CD4-positive, alpha-beta T cell treated with Interleukin-21 for 1 hour (primary cell): ENCODE results near the gene ONECUT1.
"Not testable (repeated sequence)": the region's sequence is repeated elsewhere in the genome, so short reads cannot be mapped to it uniquely, and the experiment has no call there.

ENCODE experiments used
- DNase-seq: peaks from one replicate; pipeline ENCODE4 v3.0.0-alpha.2; 2020

ONECUT1 gene

DNA sequence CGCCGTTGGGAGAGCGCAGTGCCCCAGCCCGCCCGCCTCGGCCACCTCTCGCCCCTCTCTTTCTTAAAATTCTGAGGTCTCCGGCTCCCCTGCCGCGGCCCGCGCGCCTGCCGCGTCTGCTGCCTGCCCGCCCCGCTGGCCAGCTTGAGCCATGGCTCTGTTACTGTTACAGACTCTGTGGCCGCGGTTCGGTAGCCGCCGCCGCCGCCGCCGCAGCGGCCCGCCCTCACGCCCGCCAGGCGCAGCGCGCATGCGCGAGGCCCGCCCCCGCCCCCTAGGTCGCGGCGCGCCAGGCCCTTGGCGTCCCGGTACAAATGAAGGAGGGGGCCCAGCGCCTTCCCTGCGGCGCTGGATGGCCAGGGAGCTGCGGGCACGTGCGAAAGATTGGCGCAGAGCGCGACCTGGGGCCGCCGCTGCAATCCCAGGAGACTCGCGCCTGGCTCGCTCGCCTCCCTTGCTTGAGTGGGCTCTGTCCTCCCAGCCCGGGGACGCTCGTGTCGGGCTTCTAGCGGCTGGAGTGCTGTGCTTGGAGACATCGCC is at the start of gene ONECUT1:
TSS of gene ONECUT1 (minus strand) at position 168 of the 540 bp plus-strand sequence. CDS start 452 bp downstream, outside the sequence.
- DNase-seq, result peak; percentile 38

DNA sequence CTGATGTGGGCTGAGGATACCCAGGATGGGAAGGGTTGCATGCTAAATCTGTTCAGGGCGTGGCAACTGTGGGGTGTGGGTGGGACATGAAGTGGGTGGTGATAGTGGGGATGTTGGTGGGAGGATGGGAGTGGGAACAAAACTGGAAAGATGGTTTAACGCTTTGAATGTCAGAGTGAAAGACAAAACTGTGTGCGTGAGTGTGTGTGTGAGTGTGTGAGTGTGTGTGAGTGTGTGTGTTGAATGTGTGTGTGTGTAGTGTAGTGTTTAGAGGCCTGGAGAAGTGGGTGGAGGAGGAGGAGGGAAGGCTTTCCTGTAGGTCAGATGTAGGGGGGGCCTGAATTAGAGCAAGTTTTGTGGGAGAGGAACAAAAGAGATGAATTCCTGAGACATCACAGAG is 44.2 kb upstream of the ONECUT1 start:
- DNase-seq, result no peak

DNA sequence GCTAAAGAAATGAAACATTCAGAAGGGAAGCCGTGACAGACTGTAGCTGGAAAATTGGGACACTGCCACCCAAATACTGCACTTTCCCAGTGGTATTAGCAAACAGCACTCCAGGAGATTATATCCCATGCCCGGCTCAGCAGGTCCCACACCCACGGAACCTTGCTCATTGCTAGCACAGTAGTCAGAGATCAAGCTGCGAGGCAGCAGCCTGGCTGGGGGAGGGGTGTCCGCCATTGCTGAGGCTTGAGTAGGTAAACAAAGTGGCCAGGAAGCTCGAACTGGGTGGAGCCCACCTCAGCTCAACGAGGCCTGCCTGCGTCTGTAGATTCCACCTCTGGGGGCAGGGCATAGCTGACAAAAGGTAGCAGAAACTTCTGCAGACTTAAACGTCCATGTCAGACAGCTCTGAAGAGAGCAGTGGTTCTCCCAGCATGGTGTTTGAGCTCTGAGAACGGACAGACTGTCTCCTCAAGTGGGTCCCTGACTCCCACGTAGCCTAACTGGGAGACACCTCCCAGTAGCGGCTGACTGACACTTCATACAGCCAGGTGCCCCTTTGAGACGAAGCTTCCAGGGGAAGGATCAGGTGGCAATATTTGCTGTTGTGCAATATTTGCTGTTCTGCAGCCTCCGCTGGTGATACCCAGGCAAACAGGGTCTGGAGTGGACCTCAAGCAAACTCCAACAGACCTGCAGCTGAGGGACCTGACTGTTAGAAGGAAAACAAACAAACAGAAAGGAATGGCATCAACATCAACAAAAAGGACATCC is 34.2 kb upstream of the ONECUT1 start:
- DNase-seq, result not testable (repeated sequence)

DNA sequence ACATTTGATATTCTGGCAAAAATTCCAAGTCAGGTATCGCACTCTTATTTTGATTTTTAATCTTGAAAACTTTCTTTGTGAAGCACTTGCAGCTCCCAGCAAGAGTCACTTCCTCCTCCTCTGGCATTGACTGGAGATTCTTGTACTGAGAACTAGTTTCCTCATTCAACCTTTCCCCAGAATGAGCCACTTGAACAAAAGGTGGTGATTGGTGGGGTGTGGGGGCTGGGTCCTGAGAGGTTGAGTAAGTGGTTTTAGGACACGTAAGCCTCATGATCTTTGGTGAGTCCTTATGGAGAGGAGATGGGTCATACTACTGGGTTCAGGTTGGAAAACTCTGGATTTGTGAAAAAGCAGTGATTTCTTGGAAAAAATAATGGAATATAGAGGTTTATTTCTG is 32.3 kb upstream of the ONECUT1 start:
- no peak for DNase-seq

DNA sequence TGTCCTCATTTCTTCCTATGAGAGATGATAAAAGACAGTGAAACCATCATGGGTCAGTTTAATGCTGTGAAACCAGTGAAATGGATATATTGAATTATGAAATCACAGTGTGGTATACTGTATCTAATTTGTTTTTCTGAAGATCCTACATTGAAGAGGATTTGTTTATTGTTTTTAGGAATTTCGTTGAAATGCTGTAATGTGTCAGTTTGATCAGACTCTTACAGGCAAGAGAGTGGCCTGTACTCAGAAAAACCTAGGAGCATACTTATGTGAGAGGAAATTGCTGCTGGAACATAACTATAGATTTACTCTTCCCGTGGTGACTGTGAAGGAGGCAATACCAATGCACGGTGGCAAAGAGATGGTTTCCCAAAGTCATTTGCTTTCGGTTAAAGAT is 29.1 kb upstream of the ONECUT1 start:
- no peak for DNase-seq

DNA sequence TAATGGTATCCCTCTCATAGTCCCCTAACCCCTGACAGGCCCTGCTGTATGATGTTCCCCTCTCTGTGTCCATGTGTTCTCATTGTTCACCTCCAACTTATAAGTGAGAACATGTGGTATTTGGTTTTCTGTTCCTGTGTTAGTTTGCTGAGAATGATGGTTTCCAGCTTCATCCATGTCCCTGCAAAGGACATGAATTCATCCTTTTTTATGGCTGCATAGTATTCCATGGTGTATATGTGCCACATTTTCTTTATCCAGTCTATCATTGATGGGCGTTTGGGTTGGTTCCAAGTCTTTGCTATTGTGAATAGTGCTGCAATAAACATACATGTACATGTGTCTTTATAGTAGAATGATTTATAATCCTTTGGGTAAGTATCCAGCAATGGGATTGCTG is 25.8 kb upstream of the ONECUT1 start:
- DNase-seq, result not testable (repeated sequence)

DNA sequence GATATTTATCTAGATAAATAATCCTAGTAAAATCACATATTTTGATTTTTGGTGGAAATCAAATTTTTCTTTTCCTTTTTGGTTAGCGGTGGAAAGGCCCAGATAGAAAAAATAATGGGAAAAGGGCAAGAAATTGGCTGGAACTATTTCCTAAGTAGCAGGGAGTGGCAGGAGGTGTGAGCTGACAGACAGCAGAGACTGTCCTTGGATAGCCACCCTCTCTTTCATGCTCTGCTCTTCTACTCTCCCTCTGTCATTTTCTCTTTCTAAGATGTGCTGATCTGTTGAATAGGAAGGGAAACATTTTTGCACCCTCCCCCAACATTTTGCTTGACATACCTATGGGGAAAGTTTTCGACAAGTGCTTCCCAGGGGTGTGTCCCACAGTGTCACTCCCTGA is 18.9 kb upstream of the ONECUT1 start:
- no peak for DNase-seq

DNA sequence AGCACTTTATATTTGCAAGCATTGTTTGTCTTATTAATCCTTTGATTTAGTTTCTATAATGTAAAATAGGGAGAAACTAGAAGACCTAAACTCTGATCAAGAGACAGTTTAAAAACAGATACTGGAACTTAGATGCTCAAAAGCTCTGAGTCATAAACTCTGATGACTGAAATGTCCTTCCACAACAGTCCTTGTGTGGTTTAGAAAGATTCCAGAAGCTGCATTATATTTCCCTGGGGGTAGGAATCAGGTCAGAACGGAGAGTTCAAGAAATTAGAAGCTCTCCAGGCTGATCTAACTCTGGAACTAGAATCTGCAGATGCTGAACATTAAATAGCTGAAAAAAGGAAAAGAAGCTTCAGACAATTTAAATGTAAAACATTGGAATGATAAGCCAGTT is 18.3 kb upstream of the ONECUT1 start:
- no peak for DNase-seq

DNA sequence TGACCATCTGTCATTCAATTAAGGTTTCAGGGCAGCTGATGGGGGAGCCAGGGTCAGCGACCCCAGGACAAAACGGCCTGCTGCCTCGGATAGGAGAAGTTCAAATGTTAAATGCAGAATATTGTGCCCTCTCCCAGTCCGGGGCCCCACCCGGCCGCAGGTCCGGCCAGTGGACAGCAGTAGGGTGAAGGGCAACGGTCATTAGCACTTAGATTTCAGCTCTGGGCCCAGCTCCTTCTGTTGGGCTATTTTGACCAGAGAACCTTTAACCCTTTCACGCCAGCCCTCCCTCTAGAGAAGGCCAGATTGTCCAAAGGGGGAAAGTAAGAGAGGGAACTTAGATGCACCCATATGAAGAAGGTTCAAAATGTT is 16.1 kb upstream of the ONECUT1 start:
- DNase-seq, result no peak

DNA sequence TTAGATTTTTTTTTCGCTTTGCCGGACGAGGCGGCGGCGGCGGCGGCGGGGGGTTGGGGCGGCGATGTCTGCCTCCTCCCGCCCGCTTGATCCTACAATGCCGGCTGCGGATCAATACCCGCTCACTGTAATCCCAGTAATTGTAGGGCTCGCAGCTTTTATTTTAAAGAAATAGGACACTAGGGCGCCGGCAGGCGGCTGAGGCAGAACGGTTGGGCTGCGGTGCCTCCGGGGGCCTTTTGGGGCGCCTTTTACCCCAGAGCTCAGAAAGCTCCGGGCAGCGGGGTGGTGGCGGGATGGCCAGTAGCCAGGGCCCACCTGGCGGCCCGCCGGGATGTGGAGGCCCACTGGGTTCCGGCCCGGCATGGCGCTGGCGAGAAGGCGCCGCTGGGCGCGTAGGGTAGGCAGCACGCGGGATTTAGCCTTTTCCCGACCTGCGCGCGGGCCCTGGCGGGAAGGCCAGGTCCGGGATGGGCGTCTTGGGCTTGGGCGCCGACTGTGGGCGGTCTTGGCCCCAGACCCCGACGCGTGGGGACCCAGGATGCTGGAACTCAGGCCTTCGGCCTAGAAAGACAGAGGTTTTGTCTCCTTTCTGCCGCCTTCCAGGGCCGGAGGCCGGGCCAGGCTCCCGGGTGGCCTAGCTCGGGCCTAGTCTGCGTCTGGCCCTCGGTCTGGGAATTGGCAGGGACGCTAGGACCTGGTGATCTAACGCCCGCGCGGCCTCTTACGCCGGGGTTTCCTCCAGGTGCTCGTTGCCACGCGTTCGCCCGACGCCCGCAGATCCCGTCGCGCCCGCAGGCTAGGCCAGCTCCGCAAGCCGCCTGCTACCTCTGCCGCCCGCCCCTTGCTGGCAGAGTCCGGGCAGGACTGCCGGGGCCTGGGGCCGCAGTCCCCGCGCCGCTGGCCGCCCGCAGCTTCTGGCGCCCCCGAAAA is 15.5 kb upstream of the ONECUT1 start:
- DNase-seq, result no peak

DNA sequence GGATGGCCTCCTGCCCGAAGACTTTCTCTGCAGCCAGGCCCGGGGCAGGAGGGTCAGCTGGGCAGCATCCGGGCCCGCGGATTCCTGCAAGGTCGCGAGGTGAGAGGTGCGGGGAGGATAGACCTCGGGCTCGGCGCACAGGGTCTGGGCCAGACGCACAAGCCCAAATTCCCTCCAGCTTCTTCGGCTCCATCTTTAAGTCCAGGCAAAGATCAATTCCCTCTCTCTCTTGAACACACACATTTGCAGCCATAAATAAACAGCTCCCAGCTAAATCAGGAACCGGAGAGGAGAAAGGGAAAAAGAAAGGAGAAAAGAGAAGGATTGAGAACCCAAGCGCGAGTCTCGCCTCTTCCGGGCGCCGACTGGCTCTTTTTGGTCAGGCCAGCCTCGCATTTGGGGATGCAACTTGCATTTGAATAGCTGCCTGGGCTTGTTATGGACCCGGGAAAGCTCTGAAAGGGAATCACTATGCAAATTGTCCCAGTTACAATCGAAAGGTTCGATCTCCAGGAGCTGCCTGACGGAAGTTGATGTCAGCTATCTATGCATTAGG is 14.5 kb upstream of the ONECUT1 start:
- DNase-seq, result no peak

DNA sequence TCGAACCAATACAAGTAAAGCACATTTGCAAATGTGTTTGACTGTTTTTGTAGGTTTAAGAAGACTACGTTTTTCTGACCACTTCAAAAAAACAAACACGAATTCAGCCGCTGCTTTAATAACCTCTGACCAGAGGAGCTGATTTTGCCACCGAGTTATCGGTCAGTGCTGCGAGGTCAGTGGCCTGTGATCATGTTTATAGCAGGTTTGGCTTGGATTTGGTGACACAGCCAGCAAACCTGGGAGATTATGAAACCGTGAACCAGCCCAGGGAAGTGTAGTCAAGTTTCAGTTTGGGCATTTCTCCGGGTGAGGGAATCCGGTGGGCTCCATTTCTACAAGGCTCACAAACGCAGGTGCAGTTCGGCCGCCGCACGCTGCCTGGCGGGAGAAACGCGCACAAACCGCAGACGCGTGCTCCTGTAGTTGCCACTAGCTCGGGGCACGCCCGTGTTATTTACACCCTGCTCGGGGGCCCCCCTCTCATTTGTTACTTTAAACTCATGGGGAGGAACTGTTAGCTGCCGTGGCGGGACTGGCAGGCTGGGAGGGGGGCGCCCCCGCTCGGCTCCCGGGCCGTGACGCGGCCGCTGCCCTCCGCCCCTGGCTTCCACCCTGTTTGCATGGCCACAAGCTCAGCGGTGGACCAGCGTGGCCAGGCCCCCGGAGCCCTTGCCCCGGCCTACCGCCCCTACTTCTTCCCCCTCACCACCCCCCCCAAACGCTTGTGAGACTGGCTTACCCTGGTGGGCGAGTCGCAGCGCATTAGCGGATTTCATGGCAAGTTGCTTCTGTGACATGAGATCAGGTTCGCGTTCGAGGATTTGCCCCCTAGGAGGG is 13.6 kb upstream of the ONECUT1 start:
- DNase-seq, result no peak

DNA sequence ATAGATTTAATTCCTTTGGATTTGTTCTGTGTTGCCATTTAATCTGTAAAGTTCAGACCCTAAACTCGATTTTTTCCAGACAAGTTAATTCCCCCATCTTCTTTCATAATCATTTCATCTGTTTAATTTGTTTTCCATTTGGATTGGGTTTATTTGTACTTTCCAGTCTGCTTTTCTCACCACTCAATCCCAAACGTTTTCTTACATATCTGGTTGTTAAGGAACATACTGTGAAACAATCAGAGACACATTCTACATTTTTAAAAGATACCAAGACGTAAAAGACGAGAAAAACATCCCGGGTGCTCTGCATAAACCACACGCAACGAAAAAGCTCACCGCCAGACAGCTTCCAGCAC is 13.0 kb upstream of the ONECUT1 start:
- no peak for DNase-seq

DNA sequence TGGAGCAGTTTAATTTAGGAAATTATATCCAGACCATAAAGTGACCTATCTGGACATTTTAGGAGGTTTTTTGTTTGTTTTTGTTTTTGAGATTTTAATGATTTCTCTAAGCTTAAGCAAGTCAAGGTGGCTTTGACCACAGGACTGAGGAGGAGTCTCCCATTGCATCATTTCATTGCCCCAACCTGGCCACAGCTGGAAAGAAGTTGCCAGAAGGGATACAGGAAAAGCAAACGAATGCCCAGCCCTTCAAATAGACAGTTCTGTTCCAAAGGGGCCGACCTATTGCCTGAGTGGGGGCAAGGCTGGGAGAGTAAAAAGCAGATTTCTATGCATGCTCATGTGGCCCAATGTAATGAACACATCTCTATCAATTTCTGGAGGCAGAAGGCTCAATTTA is 12.0 kb upstream of the ONECUT1 start:
- no peak for DNase-seq

DNA sequence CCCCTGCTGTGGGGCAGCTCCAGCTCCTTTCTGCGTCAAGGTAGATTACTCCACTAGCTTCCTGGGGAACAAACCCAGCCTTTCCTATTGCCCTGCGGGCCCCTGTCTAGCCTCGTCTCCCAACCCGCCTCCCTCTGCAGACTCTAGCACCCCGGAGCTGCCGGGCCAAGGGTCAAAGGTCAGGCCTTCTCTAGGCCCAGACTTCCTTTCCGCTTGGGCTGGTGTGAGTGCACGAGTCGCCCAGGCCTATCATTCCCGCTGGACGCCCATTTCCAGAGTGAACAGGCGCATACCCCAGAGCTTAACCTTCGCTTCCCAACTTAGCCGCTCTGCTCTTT is 11.6 kb upstream of the ONECUT1 start:
- no peak for DNase-seq

DNA sequence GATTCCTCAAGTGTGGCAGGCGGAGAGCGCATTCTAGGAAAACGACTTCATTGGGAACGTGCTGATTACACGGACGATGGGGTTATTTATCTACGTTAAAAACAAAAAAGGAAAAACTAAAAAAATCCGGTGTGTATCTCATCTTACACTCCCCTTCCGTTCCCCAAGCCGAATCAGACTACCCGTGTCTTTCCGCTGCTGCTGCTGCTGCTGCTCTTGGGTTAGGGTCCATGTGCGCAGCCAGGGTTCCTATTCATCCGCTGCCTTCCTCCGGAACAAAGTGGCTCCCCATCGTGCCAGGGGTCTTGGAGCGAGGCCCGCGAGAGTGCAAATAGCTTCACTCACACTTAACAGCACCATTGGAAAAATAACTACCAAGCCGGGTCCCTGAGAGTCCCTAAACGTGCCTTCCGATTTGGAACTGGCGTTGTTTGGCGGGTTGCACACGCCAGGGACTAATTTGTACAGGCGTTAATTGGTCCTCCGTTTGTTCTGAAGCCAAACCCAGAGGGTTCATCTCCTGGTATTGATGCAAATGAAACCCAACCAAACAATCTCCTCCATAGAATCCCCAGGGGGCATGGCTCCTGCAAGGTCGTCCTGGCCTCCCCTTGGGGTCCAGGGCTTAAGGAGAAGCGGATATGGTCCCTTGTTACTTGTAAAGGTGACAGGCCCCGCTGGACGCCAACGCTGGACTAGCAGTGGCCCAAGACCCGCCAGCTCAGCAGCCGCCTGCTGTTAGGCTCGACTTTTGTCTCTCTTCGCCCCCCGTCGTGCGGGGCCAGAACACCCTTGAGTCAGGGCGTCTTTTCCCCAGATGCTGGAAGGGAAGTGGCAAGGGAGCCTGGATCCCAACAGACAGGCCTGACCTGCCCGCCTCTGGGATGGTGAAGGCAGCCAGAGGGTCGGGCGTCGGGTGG is 11.0 kb upstream of the ONECUT1 start:
- DNase-seq, result no peak

DNA sequence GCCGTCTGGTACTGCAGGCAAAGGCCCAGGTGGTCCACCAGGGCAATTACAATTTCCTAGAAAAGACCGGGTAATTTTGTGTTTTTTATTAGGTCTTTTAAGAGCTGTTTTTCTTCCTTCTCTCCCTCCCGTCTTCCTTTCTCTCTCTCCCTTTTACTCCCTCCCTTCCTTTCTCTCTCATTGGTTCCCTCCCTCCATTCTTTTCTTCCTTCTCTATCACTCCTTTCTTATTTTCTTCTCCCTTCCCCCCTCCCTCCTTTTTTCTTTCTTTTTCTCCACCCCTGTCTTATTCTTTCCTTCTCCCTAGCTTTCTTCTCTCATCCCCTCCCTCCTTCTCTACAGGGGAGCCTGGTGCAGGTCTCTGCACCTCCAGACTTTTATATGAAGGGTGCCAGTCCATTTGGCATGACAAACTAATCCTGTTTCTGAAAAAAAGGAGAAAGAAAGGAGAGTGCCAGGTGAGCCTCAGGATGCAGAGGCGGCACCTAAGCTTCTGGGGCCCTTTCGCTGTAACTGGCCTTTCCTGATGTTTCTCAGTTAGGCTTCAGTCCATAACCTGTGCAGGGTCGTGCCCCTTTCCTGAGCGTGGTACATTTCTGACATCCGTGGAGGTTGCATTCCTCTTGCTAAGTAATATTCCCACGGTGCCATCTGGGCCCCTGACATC is 9.1 kb upstream of the ONECUT1 start:
- no peak for DNase-seq

DNA sequence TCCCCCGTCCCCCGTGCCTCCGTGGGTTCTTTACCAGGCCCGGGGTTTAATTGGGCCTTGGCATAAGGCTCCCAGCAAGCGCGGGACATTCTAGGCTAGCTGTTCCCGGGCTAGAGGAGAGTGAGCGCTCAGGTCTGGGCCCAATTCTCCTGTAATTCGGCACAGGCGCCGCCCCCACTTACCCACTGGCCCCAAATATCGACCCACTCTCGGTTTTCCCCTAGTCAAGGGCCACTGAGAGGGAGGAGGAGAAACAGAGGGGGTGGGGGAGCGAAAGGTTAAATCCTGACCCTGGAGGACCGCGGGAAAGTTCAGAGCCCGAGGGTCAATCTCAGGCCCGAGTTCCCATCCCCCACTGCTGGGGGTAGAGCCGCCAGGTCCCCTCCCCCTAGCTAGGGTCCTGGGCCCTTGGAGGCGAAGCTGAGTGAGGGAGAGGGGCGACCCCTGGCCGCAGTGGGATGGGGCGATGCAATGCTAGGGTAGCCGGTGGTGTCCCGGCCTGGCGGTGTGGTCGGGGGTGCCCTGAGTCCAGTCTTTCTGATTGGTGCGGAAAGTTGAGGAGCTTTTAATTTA is 8.5 kb upstream of the ONECUT1 start:
- no peak for DNase-seq

DNA sequence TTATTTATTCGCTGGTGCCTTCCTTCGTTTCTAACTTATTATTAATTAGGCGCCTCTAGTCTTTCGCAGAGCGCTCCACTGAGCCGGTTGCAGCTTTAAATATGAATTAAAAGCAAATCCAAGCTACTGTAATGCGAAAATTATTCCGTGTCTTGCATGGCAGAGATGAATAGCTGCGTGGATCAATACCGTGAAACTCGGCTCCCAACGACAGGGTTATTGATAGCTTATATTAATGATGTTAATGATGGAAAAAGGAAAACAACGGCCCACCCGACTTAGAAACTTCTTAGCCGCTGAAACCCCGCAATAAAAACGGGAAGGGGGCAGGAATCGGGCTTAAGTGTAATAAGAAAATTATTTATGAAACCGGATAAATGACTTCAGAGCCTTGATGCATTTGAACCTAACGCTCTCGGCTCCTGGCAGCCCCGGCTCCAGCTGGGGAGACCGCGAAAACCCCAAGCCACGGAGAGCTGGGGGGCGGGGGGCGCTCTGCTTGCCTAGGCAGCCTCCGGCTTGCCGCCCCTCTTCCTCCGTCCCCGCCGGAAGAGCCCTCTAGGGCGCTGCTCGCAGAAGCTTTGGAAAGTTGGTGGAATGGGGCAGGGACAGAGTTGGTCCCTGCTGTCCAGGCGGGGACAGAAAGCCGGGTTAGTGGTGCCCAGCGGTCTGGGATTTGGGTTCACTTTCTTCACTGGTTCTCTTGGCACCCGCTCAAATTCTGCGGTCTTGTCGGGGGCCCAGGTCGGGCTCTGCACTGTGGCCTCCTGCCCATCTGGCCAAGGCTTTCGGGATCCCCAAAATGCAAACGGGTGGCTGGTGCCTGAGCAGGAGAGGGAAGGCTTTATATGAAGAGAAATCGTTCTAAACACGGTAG is 7.7 kb upstream of the ONECUT1 start:
- DNase-seq, result no peak
